Coronary artery (tissue), 2 donors: ENCODE results near the gene ERC1.
A peak's percentile ranks its signal among the peaks of the same experiment; 100 is the strongest.

Experiments
- DNase-seq: peaks from one replicate; pipeline ENCODE4 v3.0.0-alpha.2; 2017; ENCODE audit warnings: low spot score
- H3K27ac ChIP-seq, 2 donors: fragments of 200-600 bp; sonication (generic); one replicate each; pipeline ENCODE4 v1.5.1; 2016 to 2019
- H3K4me3 ChIP-seq: fragments of 200-600 bp; sonication (generic); 2 replicates; pipeline ENCODE4 v1.5.1; 2016; ENCODE audit warnings: mild to moderate bottlenecking, moderate library complexity
- TF ChIP-seq, protein P1 (sequence below): fragments of 200-600 bp; sonication (generic); IDR thresholded peaks from one replicate; pipeline ENCODE4 v1.5.1; 2019; ENCODE audit warnings: antibody characterized with exemption

Gene ERC1

DNA sequence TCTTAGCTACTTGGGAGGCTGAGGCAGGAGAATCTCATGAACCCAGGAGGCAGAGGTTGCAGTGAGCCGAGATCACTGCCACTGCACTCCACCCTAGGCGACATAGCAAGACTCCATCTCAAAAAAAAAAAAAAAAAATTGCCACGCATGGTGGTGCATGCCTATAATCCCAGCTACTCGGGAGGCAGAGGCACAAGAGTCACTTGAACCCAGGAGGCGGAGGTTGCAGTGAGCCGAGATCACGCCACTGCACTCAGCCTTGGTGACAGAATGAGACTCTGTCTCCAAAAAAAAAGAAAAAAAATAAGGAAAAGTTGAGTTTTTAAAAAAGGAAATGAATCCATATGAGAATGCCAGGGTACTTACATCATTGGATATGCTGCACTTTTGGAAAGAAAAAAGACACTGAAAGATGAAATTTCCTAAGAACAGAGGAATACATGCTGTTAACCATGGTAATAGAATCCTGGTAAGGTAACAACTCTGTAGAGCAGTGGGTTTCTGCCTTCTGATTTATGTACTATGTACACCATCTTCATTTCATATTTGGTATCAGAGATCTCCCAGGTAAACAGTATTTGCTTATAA lies 222.7 kb downstream of the ERC1 start:
- TF ChIP-seq, protein P1, sequence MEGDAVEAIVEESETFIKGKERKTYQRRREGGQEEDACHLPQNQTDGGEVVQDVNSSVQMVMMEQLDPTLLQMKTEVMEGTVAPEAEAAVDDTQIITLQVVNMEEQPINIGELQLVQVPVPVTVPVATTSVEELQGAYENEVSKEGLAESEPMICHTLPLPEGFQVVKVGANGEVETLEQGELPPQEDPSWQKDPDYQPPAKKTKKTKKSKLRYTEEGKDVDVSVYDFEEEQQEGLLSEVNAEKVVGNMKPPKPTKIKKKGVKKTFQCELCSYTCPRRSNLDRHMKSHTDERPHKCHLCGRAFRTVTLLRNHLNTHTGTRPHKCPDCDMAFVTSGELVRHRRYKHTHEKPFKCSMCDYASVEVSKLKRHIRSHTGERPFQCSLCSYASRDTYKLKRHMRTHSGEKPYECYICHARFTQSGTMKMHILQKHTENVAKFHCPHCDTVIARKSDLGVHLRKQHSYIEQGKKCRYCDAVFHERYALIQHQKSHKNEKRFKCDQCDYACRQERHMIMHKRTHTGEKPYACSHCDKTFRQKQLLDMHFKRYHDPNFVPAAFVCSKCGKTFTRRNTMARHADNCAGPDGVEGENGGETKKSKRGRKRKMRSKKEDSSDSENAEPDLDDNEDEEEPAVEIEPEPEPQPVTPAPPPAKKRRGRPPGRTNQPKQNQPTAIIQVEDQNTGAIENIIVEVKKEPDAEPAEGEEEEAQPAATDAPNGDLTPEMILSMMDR = no peak
- H3K4me3 ChIP-seq = no peak overlapping the region

DNA sequence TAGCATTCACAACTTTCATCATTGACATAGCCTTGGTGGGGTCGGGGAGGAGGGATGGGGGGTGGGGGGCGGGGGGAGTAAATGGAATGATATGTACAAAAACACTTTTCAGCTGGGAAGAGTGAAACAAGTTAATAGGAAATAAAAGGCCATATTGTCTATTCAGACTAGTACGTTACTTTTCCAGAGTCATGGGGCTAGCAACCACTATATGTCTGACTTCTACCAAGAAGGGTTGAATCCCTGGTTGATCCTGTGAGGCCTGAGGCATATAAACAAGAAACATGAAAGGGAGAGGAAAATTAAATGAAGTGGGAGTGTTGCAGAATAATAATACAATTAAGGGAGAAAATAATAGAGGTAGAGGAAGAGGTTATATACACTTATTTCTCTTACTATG lies 225.5 kb downstream of the ERC1 start:
- peak overlapping the region in 1 of 2 donors; percentile 14 for H3K27ac ChIP-seq
- TF ChIP-seq, protein P1 = no peak
- H3K4me3 ChIP-seq = no peak overlapping the region
- DNase-seq = no peak

More for the DNA sequence above, 222.7 kb downstream of the ERC1 start:
- DNase-seq = no peak
- no peak overlapping the region for H3K27ac ChIP-seq

DNA sequence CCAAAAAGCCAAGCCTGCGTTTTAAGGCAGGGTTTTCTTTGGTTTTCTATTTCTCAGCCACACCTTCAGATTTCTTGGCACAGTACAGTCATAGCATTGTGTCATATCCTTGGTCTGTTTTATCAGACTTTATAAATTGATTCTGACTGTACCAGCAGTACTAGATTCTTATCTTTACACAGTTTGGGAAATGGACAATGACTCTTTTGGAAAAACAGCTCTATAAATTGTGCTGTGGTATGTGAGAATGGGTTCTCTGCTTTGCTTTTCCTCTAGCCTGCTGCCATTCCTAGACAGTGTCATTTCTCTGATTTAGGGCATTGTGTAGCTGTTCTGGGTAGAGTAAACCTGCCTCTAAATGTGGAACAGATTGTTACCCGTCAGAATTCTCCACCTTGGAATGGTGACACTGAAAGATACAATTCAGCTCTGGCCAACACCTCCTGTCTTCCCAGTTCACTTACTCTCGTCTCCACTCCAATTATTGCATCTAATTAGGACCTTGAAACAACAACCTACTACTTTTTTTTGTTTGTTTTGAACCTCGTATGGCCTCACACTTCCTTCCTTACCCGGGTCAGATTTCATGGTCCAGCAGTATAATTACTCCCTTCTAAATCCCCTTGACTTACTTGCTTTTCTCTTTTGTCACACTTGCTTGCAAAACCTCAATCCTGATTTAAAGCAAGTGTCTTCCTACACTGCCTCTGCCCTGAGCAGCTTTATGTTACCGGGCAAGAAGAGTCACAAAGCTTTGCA lies 226.3 kb downstream of the ERC1 start:
- Histone ChIP-seq H3K4me3 (no peak overlapping the region), H3K27ac (peak overlapping the region in 1 of 2 donors; percentile 39)
- no peak for DNase-seq
- TF ChIP-seq, protein P1 = no peak

DNA sequence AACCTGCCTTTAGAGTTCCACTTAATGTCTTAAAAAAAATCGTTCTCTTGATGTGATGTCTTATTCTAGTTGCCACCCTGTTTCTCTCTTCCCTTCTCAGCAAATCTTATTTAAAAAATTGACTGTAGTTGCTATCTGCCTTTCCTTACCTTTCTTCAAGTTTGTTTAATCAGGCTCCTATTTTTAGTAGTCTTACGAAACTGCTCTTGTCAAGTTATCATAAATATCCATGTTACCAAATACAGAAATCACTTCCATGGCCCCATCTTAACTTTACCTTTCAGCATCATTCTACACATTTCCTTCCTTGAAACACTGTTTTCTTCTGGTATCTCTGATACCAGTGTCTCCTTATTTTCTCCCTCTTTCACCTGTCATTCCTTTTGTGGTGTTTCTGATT lies 227.3 kb downstream of the ERC1 start:
- TF ChIP-seq, protein P1 = no peak
- no peak for DNase-seq
- no peak overlapping the region for H3K4me3 ChIP-seq
- peak overlapping the region in 1 of 2 donors; percentile 39 for H3K27ac ChIP-seq

DNA sequence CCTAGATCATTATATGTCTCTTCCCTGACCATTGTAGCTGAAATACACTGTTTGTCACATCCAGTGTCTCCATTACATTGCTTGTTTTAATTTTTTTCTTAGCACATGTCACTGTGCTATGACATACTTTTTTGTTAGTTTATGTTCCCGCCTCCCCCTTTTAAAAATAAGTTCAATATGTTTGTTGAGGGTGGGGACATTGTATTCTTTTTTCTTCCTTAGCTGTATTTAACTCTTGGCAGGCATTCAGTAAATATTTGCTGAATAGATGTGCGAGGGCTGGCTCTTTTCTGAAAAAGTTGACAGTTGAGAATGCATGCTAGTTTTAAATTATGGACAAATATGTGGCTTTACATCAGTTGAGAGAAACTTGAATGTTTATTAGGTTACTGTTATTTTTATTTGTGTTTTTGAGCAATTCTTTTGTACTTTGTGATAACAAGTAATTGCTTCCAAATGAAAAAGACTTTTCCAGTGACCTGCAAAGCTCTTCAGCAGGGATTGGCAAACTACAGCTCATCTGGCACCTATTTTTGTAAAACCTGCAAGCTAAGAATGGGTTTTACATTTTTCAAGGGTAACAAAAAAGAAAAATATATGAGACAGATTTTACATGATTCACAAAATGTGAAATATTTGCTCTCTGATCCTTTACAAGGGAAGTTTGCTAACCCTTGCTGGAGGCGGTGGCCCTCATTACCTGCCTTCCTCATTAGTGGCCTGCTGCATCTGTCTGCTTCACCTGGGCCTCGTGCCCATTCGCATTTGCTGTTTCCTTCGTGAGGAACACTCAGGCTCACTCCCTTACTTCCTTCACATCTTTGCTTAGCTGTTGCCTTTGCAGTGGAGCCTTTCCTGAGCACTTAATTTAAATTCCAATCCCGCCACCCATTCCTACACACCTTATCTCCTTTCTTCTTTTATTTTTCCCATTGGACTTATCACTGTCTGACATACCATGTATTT lies 229.4 kb downstream of the ERC1 start:
- TF ChIP-seq, protein P1 = no peak
- DNase-seq = no peak
- H3K4me3 ChIP-seq = no peak overlapping the region
- H3K27ac ChIP-seq = no peak overlapping the region

DNA sequence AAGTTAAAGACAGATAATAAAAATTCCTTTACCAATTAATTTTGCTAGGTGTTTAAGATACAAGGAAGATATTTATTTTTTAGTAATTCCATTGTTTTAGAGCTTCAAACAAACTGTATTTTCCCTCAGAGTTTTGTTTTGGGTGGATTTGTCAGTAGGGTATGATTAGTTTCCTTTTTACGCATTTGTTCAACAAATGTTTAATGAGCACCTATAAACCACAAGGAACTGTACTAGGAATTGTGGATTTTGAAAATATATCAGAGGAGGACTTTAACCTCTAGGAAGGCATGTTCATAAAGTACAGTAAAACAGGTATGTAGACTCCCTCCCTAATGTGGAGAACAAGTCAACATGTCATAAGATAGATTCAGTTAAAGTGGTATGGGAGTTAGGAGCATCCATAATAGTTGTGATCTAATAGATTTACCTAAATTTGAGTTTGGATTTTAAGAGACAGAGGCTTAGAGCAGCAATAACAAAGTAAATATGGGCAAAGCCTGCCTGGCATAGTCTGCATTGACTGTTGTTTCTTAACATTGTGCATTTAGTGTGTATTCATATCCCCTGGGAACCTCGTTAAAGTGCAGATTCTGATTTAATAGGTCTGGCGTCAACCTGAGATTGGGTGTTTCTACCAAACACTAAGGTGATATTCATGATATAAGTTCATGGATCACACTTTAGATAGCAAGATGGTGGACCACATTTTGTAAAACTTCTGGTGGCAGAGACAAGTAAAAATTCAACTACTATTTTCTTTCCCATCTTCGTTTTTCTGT lies 232.0 kb downstream of the ERC1 start:
- TF ChIP-seq, protein P1 = no peak
- Histone ChIP-seq H3K27ac (no peak overlapping the region), H3K4me3 (no peak overlapping the region)
- no peak for DNase-seq
